Erythroblast (primary cell): ENCODE results near the gene ARPC1B.

Source experiments
- GATA1 ChIP-seq: IDR thresholded peaks from 2 replicates; pipeline ENCODE4 v1.6.1; 2011; ENCODE audit warnings: low read depth, mild to moderate bottlenecking, control low read depth, low read length, moderate library complexity
- POLR2A ChIP-seq: IDR thresholded peaks from 2 replicates; pipeline ENCODE4 v1.6.1; 2011; ENCODE audit warnings: mild to moderate bottlenecking, low read length

DNA sequence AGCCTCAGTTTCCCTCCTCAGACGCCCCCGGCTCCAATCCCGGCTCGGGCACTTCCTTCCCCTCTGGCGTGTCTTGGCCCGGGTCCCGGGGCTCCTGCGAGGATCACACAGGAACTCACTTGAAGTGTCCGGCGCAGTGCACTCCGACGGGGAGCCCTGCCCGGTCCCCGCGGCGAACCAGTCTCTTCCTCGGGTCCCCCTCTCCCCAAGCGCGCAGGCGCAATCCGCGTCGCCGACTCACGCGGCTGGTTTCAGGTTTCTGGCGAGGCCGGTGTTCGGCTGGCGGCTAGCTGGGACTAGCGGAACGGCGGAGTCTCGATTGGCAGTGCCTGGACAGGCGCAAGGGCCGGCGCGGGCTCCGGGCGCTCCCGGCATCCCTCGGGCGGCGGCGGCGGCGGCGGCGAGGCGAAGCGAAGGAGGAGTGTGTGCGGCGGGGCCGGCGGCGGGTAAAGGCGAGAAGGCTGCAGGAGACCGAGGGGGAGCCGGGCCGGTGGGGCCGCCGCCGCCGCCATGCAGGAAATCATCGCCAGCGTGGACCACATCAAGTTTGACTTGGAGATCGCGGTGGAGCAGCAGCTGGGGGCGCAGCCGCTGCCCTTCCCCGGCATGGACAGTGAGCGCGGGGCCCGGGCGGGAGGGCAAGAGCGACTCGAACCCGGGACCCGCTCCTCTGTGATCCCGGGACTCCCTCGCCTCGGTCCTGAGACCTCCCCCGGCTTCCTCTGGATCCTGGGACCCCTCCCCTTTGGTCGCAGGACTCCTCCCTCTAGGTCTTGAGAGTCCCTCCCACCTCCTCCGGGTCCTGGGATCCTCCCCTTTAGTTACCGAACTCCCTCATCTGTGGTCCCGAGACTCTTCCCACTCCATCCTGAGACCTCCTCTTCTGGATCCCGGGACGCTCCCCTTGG is 64.3 kb downstream of the ARPC1B start, which contains the start of the genes CPSF4 and PTCD1:
- TF ChIP-seq POLR2A: peak; percentile 59
- no peak for TF ChIP-seq GATA1
